NCI-H2107 (cell line): ENCODE measurements around the gene ATP6V0A1.
A peak's percentile ranks its signal among the peaks of the same experiment; 100 is the strongest.
"Not testable (repeated sequence)": the region's sequence is repeated elsewhere in the genome, so short reads cannot be mapped to it uniquely, and the experiment has no call there.

ENCODE experiments used
- DNase-seq: peaks from one replicate; lab custom pipeline; 2025; lab: John Stamatoyannopoulos, UW

The ATP6V0A1 gene

GRCh38 chr17:42541041-42541833 lies 82.6 kb downstream of the ATP6V0A1 start:
- DNase-seq = no peak

DNA sequence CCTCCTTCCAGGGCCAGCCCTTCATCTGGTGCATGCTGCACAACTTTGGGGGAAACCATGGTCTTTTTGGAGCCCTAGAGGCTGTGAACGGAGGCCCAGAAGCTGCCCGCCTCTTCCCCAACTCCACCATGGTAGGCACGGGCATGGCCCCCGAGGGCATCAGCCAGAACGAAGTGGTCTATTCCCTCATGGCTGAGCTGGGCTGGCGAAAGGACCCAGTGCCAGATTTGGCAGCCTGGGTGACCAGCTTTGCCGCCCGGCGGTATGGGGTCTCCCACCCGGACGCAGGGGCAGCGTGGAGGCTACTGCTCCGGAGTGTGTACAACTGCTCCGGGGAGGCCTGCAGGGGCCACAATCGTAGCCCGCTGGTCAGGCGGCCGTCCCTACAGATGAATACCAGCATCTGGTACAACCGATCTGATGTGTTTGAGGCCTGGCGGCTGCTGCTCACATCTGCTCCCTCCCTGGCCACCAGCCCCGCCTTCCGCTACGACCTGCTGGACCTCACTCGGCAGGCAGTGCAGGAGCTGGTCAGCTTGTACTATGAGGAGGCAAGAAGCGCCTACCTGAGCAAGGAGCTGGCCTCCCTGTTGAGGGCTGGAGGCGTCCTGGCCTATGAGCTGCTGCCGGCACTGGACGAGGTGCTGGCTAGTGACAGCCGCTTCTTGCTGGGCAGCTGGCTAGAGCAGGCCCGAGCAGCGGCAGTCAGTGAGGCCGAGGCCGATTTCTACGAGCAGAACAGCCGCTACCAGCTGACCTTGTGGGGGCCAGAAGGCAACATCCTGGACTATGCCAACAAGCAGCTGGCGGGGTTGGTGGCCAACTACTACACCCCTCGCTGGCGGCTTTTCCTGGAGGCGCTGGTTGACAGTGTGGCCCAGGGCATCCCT lies 84.8 kb downstream of the ATP6V0A1 start:
- DNase-seq = no peak

DNA sequence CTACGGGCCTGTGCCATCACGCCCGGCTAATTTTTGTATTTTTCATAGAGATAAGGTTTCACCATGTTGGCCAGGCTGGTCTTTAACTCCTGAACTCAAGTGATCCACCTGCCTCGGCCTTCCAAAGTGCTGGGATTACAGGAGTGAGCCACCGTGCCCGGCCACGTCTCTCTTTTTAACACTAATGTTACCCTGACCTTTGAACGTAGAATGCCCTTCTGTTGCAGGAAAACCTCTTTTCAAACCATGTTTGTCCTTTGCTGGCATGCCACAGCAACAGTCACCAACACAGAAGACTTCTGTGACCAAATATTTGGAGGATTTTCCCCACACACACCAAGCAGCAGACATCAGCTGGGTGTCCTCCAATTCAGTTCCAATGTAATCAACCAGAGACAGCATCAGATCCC lies 86.2 kb downstream of the ATP6V0A1 start:
- DNase-seq = no peak

DNA sequence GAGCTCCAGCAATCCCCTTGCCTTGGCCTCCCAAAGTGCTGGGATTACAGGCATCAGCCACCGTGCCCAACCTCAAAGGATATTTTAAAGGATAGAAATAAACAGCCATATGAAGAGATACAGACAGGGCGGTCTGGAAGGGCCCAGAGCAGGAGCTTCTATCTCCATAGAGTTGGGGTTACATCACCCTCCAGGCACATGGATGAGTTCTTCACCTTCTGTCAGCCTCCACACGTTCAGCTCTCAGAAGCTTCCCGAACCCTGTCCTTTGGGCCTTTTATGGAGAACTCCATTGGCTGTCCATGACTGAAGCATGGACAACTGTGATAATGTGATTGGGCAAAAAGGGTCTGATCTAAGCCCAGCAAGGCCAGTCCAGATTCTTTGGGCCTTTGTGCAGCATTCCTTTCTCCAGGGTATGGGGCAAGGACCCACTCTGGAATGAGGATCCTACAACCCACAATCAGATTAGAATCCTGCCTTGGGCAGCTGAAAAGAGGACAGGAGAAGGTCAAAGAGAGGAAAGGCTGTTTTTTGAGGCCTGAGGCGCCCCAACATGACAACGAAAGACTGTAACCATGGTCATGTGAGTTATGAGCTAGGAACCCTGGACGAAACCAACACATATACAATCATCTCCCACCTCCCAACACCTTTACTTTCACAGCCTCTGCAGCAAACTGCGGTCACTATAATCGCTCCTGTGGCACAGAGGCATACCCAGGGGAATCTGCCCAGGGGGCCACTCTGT lies 87.3 kb downstream of the ATP6V0A1 start:
- not testable (repeated sequence) for DNase-seq

GRCh38 chr17:42547001-42547461 lies 88.4 kb downstream of the ATP6V0A1 start:
- no peak for DNase-seq

DNA sequence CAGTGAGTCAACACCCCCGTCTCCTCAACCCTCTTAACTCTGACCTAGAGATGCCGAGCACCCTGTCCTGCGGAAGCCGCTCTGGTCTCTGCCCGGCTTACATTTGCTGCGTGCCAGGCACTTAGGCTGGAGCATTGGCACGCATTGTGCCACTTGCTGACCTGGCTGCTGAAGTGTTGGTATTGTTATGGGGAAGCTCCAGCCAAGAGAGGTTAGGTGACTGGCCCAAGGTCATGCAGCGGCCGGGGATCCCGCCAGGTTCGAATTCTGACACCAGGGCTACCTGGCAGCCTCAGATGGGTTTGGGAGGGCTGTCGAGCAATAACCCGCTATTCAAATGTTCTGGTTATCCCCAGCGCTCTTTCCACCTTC lies 89.0 kb downstream of the ATP6V0A1 start:
- DNase-seq = no peak

- peak; percentile 64 for DNase-seq
These were observed 89.6 kb downstream of the ATP6V0A1 start for GRCh38 chr17:42548070-42548837.

- DNase-seq = no peak
These were observed 90.5 kb downstream of the ATP6V0A1 start for GRCh38 chr17:42548993-42549755.

DNA sequence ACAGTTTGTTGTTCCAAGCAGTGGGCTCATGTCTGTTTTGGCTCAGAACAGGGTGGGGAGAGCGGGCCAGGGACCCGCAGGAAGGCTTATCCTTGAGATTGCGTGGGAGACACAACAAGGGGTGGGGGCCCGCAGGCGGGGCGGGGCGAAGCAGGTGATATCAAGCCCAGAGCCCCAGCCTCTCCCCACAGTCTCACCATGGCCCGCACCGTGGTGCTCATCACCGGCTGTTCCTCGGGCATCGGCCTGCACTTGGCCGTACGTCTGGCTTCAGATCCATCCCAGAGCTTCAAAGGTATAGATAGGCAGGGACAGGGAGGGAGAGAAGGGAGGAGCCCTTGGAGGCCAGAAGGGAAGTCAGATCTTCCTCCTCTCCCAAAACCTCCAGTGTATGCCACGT lies 94.1 kb downstream of the ATP6V0A1 start, which contains the start of gene HSD17B1:
TSS of gene HSD17B1 (plus strand) at position 188 of the 400 bp plus-strand sequence. CDS start at position 199, 11 bp downstream.
- not testable (repeated sequence) for DNase-seq

GRCh38 chr17:42553161-42553818 lies 94.6 kb downstream of the ATP6V0A1 start:
- DNase-seq = no peak

DNA sequence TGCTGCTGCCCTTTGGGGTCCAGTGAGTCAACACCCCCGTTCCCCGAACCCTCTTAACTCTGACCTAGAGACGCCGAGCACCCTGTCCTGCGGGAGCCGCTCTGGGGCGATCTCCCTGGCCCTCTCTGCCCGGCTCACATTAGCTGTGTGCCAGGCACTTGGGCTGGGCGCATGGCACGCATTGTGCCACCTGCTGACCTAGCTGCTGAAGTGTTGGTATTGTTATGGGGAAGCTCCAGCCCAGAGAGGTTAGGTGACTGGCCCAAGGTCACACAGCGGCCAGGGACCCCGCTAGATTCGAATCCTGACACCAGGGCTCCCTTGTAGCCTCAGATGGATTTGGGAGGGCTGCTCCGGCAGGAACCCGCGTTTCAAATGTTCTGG lies 95.2 kb downstream of the ATP6V0A1 start:
- DNase-seq = no peak

DNA sequence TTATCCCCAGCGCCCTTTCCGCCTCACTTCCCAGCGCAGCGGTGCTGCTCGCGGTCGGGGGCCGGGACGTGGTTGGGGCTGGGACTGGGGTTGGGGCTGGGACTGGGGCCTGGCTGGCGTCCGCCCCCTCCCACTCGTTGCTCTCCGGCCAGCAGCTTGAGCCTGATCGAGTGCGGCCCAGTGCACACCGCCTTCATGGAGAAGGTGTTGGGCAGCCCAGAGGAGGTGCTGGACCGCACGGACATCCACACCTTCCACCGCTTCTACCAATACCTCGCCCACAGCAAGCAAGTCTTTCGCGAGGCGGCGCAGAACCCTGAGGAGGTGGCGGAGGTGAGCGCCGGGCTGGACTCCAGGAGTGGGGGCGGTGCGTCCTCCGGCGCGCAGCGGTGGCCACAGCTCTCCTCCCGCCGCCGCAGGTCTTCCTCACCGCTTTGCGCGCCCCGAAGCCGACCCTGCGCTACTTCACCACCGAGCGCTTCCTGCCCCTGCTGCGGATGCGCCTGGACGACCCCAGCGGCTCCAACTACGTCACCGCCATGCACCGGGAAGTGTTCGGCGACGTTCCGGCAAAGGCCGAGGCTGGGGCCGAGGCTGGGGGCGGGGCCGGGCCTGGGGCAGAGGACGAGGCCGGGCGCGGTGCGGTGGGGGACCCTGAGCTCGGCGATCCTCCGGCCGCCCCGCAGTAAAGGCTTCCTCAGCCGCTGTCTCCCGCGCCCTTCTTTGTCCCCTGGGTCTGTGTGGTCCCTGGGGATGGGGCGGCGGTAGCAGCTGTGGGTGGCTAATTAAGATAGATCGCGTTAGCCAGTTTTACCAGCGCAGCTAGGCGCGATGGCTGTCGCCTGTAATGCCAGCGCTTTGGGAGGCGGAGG lies 95.8 kb downstream of the ATP6V0A1 start:
- peak; percentile 18 for DNase-seq

- no peak for DNase-seq
These were observed 96.5 kb downstream of the ATP6V0A1 start for GRCh38 chr17:42555122-42555622.

DNA sequence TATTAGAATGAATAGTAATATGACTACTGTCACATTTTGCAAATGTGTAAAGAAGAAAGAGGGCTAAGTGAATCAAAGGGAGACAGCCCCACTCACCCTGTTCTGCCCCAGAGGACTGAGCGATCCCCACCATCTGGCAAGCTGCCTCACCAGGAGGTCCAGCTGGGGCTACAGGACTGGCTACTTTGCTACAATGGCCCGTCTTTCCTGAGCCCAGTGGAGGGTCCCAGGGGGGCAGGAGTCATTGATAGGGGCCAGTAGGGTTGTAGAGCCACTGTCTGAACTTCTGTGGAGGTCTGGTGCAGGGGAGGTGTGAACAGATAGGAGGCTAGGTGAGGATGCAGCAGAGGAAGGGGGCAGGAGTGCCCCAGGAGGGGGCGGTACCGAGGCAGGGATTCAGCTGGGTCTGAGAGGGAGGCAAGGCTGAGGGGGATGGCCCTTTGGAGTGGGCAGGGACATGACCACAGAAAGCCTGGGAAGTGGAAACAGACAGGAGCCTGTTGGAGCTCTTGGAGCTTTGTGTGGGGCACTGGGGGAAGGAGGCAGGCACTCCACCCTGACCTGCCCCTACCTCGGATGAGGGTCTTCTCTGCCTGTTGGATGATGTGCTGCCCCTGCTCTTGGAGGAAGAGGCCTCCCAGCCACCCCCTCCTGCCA lies 97.4 kb downstream of the ATP6V0A1 start:
- DNase-seq = not testable (repeated sequence)

GRCh38 chr17:42559075-42559474 lies 100.4 kb downstream of the ATP6V0A1 start:
- no peak for DNase-seq

DNA sequence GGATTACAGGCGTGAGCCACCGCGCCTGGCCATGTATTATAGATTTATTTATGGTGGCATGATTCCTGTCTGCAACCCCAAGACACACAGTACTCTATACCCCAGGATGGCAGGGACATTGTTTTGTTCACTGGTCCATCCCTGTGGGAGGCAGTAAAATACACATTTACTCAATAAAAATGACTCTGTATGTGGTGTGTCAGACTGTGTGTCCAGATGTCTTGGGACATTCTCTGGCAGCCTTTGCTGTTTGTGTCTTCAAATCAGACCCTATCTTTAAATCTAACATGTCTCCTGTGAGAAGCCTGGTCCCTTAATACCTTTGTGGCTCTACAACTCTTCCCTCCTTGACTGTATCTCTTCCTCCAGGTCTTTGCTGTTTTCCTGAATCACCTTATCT lies 101.6 kb downstream of the ATP6V0A1 start:
- no peak for DNase-seq

DNA sequence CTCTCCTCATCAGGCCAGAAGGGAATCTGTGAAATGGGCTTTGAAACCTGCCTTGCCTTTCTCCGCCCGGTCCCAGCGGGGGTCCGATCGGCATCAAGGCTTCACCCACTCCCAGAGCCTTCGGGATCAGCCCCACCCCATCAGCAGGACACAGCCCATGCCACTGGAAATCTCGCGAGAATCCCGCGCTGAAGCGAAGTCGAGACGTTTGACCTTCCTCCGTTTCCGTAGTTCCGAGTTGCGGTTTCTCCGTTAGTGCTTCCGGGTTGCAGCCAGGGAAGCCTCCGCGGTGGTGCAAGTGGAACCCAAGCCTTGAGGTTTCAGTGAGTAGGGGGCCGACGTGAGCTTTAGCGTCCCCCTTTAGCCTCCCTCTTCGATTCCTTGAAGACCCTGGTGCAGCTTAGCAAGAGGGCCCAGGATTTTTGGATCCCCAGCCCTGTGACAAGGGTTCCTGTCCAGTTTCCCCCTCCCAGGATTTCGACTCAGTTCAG lies 103.3 kb downstream of the ATP6V0A1 start, which contains the start of gene COASY:
TSS of gene COASY (plus strand) at position 252 of the 491 bp plus-strand sequence. CDS start 475 bp downstream, outside the sequence.
- DNase-seq = peak; percentile 92
